Astrocyte (in vitro differentiated cells and primary cell): Measurements from ENCODE around the gene PDGFA. TPM values are rescaled to one million over a fixed set of nuclear protein-coding genes. Genes with fewer than 3 reads are reported as not detected.

Experiments used
- DNase-seq: peaks from one replicate; pipeline ENCODE4 v3.0.0-alpha.2; 2010; ENCODE audit warnings: low read depth
- FAIRE-seq: peaks from 2 replicates; lab custom pipeline; 2011; peaks lifted over from hg19 to GRCh38; lab: Jason Lieb, UNC
- H2AFZ ChIP-seq: 2 replicates; pipeline ENCODE4 v1.6.0; 2012; ENCODE audit warnings: low read depth, low read length, inconsistent platforms
- H3K27ac ChIP-seq: 2 replicates; pipeline ENCODE4 v1.5.1; 2011; ENCODE audit warnings: low read depth, low read length, inconsistent platforms
- H3K27me3 ChIP-seq: 2 replicates; pipeline ENCODE4 v1.6.0; 2011; ENCODE audit warnings: low read length, inconsistent platforms; ENCODE audit not compliant: insufficient read depth
- H3K36me3 ChIP-seq: 2 replicates; pipeline ENCODE4 v1.5.1; 2011; ENCODE audit warnings: low read length, inconsistent platforms; ENCODE audit not compliant: insufficient read depth
- H3K4me1 ChIP-seq: 2 replicates; pipeline ENCODE4 v1.5.1; 2011; ENCODE audit warnings: low read length, inconsistent platforms; ENCODE audit not compliant: insufficient read depth
- H3K4me2 ChIP-seq: 2 replicates; pipeline ENCODE4 v1.6.0; 2012; ENCODE audit warnings: low read length, inconsistent platforms
- H3K4me3 ChIP-seq: 2 replicates; pipeline ENCODE4 v1.5.1; 2011; ENCODE audit warnings: low read depth, mild to moderate bottlenecking, low read length, inconsistent platforms; ENCODE audit not compliant: insufficient read depth
- H3K79me2 ChIP-seq: 2 replicates; pipeline ENCODE4 v1.6.0; 2012; ENCODE audit warnings: mild to moderate bottlenecking, low read length, inconsistent platforms; ENCODE audit not compliant: insufficient read depth
- H3K9ac ChIP-seq: 2 replicates; pipeline ENCODE4 v1.6.0; 2012; ENCODE audit warnings: mild to moderate bottlenecking, low read length, inconsistent platforms
- H3K9me3 ChIP-seq: 2 replicates; pipeline ENCODE4 v1.5.1; 2012; ENCODE audit warnings: low read depth, mild to moderate bottlenecking, low read length, inconsistent platforms; ENCODE audit not compliant: insufficient read depth
- H4K20me1 ChIP-seq: 2 replicates; pipeline ENCODE4 v1.6.0; 2012; ENCODE audit warnings: low read length, inconsistent platforms; ENCODE audit not compliant: insufficient read depth
- H3K27ac Mint-ChIP-seq: one replicate; pipeline ENCODE4 v1.8.0; 2021; ENCODE audit warnings: mild to moderate bottlenecking, mixed read lengths; ENCODE audit not compliant: unreplicated experiment
- H3K27me3 Mint-ChIP-seq: one replicate; pipeline ENCODE4 v1.8.0; 2021; ENCODE audit warnings: low read depth, mixed read lengths; ENCODE audit not compliant: unreplicated experiment
- H3K36me3 Mint-ChIP-seq: one replicate; pipeline ENCODE4 v1.8.0; 2021; ENCODE audit warnings: low read depth, mixed read lengths; ENCODE audit not compliant: unreplicated experiment
- H3K4me1 Mint-ChIP-seq: one replicate; pipeline ENCODE4 v1.8.0; 2021; ENCODE audit warnings: low read depth, mixed read lengths; ENCODE audit not compliant: unreplicated experiment
- H3K4me3 Mint-ChIP-seq: one replicate; pipeline ENCODE4 v1.8.0; 2021; ENCODE audit warnings: mild to moderate bottlenecking, moderate library complexity, mixed read lengths; ENCODE audit not compliant: unreplicated experiment
- H3K9me3 Mint-ChIP-seq: one replicate; pipeline ENCODE4 v1.8.0; 2021; ENCODE audit warnings: mild to moderate bottlenecking, mixed read lengths; ENCODE audit not compliant: unreplicated experiment
- EZH2 ChIP-seq: IDR thresholded peaks from 2 replicates; pipeline ENCODE4 v1.6.1; 2012; ENCODE audit warnings: mild to moderate bottlenecking, low read length, inconsistent platforms; ENCODE audit not compliant: insufficient read depth
- total RNA-seq: library from RNA; stranded (reverse); gene quantifications from 2 replicates; pipeline ENCODE4 v1.2.1, GENCODE V29; 2021
- TF ChIP-seq, protein P1 (sequence below): IDR thresholded peaks from 2 replicates; pipeline ENCODE4 v1.5.1; 2011; ENCODE audit warnings: low read depth, mild to moderate bottlenecking, inconsistent platforms, low read length, moderate library complexity; ENCODE audit not compliant: insufficient read depth

PDGFA gene
- total RNA-seq, 1 donor from 2014 or later = 47.1 TPM

DNA sequence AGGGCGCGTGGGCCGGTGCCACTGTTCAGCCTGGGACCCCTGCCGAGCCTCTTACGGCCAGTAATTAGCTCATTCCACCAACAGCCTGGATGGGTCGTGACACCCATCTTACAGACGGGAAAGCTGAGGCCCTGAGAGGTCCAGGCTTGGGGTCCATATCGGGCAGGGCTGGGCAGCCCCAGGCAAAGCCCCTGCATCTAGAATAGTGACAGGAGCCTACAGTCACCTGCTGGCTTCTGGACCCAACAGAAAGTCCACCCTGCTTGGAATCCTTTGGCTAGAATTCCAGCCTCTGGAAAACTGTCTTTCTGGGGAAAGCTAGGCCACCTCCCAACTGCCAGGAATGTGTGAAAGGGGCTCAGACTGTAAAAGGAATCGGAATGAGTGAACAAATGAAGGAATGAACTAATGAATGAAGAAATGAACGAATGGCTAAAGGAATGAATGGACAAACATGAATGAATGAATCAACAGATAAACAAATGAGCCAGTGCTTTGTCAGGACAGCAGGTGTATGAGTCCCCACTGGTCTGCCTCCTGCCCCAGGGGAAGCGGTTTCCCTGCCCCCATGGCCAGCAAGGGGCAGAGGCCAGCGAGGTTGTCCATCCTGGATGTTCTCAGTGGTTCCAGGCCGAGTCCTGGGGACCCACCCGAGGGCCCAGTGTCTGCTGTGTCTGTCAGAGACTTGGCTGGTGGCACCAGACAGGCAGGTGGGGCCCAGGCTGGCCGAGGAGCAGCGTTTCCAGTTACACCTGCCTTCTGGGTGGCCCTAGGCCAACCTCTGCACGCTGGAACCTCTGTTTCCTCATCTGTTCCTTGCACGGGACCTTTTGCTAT is 24.1 kb upstream of the PDGFA start:
- H3K36me3 ChIP-seq = no peaks in the 10 kb centered on the region
- H3K4me3 ChIP-seq = no peak overlapping the region
- peak overlapping the region; percentile 84 for H3K27ac ChIP-seq
- no peak for FAIRE-seq
- no peak overlapping the region for H3K27ac Mint-ChIP-seq
- no peak for DNase-seq
- no peaks in the 10 kb centered on the region for H3K9me3 ChIP-seq
- H3K4me1 ChIP-seq = peaks cover 37% of the 10 kb centered on the region
- no peaks in the 10 kb centered on the region for H3K79me2 ChIP-seq
- no peak overlapping the region for H2AFZ ChIP-seq
- TF ChIP-seq, protein P1, sequence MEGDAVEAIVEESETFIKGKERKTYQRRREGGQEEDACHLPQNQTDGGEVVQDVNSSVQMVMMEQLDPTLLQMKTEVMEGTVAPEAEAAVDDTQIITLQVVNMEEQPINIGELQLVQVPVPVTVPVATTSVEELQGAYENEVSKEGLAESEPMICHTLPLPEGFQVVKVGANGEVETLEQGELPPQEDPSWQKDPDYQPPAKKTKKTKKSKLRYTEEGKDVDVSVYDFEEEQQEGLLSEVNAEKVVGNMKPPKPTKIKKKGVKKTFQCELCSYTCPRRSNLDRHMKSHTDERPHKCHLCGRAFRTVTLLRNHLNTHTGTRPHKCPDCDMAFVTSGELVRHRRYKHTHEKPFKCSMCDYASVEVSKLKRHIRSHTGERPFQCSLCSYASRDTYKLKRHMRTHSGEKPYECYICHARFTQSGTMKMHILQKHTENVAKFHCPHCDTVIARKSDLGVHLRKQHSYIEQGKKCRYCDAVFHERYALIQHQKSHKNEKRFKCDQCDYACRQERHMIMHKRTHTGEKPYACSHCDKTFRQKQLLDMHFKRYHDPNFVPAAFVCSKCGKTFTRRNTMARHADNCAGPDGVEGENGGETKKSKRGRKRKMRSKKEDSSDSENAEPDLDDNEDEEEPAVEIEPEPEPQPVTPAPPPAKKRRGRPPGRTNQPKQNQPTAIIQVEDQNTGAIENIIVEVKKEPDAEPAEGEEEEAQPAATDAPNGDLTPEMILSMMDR = no peak
- no peak for TF ChIP-seq EZH2
- peak overlapping the region; percentile 73 for H3K9ac ChIP-seq
- peaks cover 25% of the 10 kb centered on the region for H3K4me1 Mint-ChIP-seq
- no peak overlapping the region for H3K4me3 Mint-ChIP-seq
- peaks cover 3% of the 10 kb centered on the region for H3K9me3 Mint-ChIP-seq
- H3K36me3 Mint-ChIP-seq = no peaks in the 10 kb centered on the region
- no peaks in the 10 kb centered on the region for H3K27me3 Mint-ChIP-seq
- H3K27me3 ChIP-seq = no peaks in the 10 kb centered on the region
- H3K4me2 ChIP-seq = peak overlapping the region; percentile 68
- H4K20me1 ChIP-seq = no peaks in the 10 kb centered on the region

DNA sequence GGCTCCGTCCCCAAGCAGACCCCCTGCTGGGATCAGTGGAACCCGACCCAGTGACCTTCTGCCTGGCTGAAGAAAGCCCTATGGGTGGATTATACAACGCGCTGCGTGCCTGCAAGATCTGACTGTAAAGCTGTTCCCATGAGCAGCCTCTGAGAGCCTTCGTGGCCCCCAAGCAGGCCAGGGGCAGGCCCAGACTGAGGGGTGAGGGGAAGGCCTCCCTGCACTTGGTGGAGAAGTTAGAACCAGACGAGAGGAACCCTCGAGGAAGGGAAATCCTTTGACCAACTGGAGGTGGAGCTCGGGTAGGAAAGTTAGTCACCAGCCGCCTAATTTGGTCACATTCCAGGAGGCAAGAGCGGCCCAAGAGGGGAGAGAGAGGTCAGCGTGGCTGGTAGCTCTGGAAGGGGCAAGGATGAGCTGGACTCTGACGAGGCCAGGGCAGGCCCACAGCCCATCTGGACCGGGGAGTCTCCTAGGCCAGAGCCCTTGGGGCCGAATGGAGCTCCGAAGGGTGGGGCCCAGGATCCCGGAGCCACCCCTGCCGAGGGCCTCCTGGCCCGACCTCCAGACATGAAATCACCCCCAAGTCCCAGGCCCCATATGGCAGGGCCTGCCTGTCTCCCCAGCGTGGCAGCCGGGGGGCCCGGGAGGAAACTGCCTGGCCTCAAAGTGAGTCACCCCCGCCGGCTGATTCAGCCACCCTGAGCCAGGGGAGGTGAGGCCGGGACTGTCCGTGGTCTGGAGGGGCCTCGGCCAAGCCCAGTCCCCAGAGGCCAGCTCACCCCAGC is 23.3 kb upstream of the PDGFA start:
- Histone ChIP-seq H3K4me1 (peaks cover 44% of the 10 kb centered on the region), H2AFZ (peak overlapping the region; percentile 76), H3K9ac (peak overlapping the region; percentile 73), H3K79me2 (no peaks in the 10 kb centered on the region), H3K4me2 (peak overlapping the region; percentile 68), H3K27ac (peak overlapping the region; percentile 84), H4K20me1 (no peaks in the 10 kb centered on the region), H3K4me3 (no peak overlapping the region), H3K9me3 (no peaks in the 10 kb centered on the region), H3K27me3 (no peaks in the 10 kb centered on the region), H3K36me3 (no peaks in the 10 kb centered on the region)
- peak; percentile 43 for FAIRE-seq
- Mint-ChIP-seq H3K36me3 (no peaks in the 10 kb centered on the region), H3K9me3 (peaks cover 3% of the 10 kb centered on the region), H3K4me1 (peaks cover 26% of the 10 kb centered on the region), H3K27me3 (no peaks in the 10 kb centered on the region), H3K27ac (peak overlapping the region; percentile 97), H3K4me3 (peak overlapping the region; percentile 35)
- TF ChIP-seq EZH2 = no peak
- TF ChIP-seq, protein P1 = no peak
- peak; percentile 92 for DNase-seq
